ENCODE measurements around the gene RGS12. TPM values are rescaled to one million over a fixed set of nuclear protein-coding genes. Genes with fewer than 3 reads are reported as not detected.
A peak's percentile ranks its signal among the peaks of the same experiment; 100 is the strongest.

RGS12 gene
- total RNA-seq, 1 experiment from 2014 or later, result 16.9 TPM

DNA sequence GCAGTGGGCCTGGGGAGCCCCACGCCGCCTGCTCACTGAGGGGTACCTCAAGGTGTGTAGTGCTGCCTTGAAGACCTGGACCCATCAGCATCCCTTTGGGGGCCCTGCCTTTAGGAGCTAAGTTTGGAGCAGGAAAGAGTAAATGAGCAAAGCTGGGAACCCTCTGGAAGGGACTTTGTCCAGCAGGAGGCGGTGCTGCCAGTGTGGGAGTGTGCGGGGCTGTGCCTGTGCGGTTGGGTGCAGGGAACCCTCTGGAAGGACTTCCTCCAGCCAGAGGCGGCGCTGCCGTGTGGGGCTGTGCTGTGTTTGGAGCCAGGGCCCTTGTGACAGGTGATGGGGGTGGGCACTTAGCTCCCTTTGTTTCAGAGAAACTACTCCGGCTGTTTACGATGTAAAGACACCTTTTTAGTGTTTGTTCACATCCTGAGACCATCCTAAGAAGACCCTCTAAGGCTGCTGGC is 25.8 kb downstream of the RGS12 start:
- Histone ChIP-seq H2BK120ac (ENCODE audit: low read depth, low read length, poor library complexity, severe bottlenecking) (no peak overlapping the region), H2BK15ac (ENCODE audit: low read depth, low read length) (no peak overlapping the region), H3K4me1 (ENCODE audit: insufficient read depth, low read length) (no peaks in the 10 kb centered on the region), H3K56ac (ENCODE audit: insufficient read length, low read depth, low read length) (no peak overlapping the region), H2BK20ac (ENCODE audit: low read depth, low read length, poor library complexity, severe bottlenecking) (no peak overlapping the region), H3K18ac (ENCODE audit: insufficient read length, low read depth, low read length) (no peak overlapping the region), H2AK5ac (ENCODE audit: insufficient read length, low read length) (no peak overlapping the region), H3K4ac (ENCODE audit: low read depth, low read length) (no peak overlapping the region), H4K20me1 (ENCODE audit: control insufficient read depth, insufficient read depth, insufficient read length) (no peaks in the 10 kb centered on the region), H3K14ac (ENCODE audit: insufficient read depth, low read length) (no peak overlapping the region), H3K79me1 (ENCODE audit: insufficient read depth, low read depth, low read length, poor library complexity, severe bottlenecking) (no peaks in the 10 kb centered on the region), H2BK5ac (ENCODE audit: insufficient read length, low read length) (no peak overlapping the region), H2AFZ (ENCODE audit: low read length) (no peak overlapping the region), H2BK12ac (ENCODE audit: insufficient read length, low read depth, low read length) (no peak overlapping the region), H4K8ac (replicated peaks; ENCODE audit: insufficient read length, low read depth, low read length) (no peak overlapping the region), H3K9ac (ENCODE audit: extremely low read depth, insufficient read length, low read length) (no peak overlapping the region), H3K79me2 (ENCODE audit: insufficient read depth, low read length) (no peaks in the 10 kb centered on the region), H3K4me2 (ENCODE audit: insufficient read depth, insufficient read length, low read length) (no peak overlapping the region), H3K27ac (ENCODE audit: insufficient read length, low read depth, low read length) (no peak overlapping the region), H3K27me3 (ENCODE audit: insufficient read depth, low read length) (no peaks in the 10 kb centered on the region; the same call in 1 of the 2 replicates), H3K23ac (ENCODE audit: insufficient read length, low read depth, low read length) (no peak overlapping the region), H4K5ac (ENCODE audit: insufficient read length, low read depth, low read length) (no peak overlapping the region), H4K91ac (ENCODE audit: insufficient read length, low read depth, low read length) (no peak overlapping the region), H3T11ph (ENCODE audit: low read length) (no peak overlapping the region), H3K9me3 (ENCODE audit: control insufficient read depth, low read depth, low read length) (no peaks in the 10 kb centered on the region), H3K23me2 (ENCODE audit: insufficient read length, low read depth, low read length, poor library complexity, severe bottlenecking) (no peaks in the 10 kb centered on the region)
- no peak overlapping the region for H3K4me3 Mint-ChIP-seq
- no peaks in the 10 kb centered on the region for H3K9me3 Mint-ChIP-seq
- peak; percentile 94 for DNase-seq
- H3K4me1 Mint-ChIP-seq, result peaks cover 7 to 18% of the 10 kb centered on the region in 2 experiments
- H3K36me3 Mint-ChIP-seq (ENCODE audit: insufficient read depth in 1 of 3, low read depth in 3 of 3), result peaks cover 2 to 23% (median 15%) of the 10 kb centered on the region in 3 experiments; a peak in 5 of 7 replicates
- no peaks in the 10 kb centered on the region; the same call in 1 of the 2 replicates for H3K27me3 Mint-ChIP-seq (ENCODE audit: low read depth)
- TF ChIP-seq, protein P1, sequence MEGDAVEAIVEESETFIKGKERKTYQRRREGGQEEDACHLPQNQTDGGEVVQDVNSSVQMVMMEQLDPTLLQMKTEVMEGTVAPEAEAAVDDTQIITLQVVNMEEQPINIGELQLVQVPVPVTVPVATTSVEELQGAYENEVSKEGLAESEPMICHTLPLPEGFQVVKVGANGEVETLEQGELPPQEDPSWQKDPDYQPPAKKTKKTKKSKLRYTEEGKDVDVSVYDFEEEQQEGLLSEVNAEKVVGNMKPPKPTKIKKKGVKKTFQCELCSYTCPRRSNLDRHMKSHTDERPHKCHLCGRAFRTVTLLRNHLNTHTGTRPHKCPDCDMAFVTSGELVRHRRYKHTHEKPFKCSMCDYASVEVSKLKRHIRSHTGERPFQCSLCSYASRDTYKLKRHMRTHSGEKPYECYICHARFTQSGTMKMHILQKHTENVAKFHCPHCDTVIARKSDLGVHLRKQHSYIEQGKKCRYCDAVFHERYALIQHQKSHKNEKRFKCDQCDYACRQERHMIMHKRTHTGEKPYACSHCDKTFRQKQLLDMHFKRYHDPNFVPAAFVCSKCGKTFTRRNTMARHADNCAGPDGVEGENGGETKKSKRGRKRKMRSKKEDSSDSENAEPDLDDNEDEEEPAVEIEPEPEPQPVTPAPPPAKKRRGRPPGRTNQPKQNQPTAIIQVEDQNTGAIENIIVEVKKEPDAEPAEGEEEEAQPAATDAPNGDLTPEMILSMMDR (conservative IDR thresholded peaks at IDR 0.05), result peak; percentile 89
- no CpG with 5 or more reads among the region's 10 CpGs for WGBS (ENCODE audit: extremely low coverage, insufficient read length, low lambda C conversion rate)
- peak overlapping the region; percentile 59 to 90 (median 90) for H3K27ac Mint-ChIP-seq

All from H9 (cell line).